Suprapubic skin (tissue), 4 donors: Measurements from ENCODE around the gene FBXO3.

ENCODE experiments used
- CTCF ChIP-seq, 2 donors: fragments of 200-600 bp in 1 of 2; fragments of 450-650 bp in 1 of 2; sonication (generic) in 1 of 2; IDR thresholded peaks; one replicate each; pipeline ENCODE4 v1.5.1; 2016 to 2019; ENCODE audit warnings: antibody characterized with exemption in 2 of 2, mild to moderate bottlenecking in 1 of 2, moderate library complexity in 1 of 2
- POLR2A ChIP-seq, 2 donors: fragments of 450-650 bp; IDR thresholded peaks; one replicate each; pipeline ENCODE4 v1.6.1; 2017; ENCODE audit warnings: antibody characterized with exemption in 2 of 2, mild to moderate bottlenecking in 2 of 2, moderate library complexity in 2 of 2
- POLR2AphosphoS5 ChIP-seq, 3 donors: sonication (generic); formaldehyde crosslinking; IDR thresholded peaks; one replicate each; pipeline ENCODE4 v1.6.1; 2017; ENCODE audit warnings: antibody characterized with exemption in 3 of 3

- TF ChIP-seq CTCF (IDR thresholded peaks at IDR 0.05) (no peak), POLR2A (IDR thresholded peaks at IDR 0.05) (no peak), POLR2AphosphoS5 (IDR thresholded peaks at IDR 0.05) (no peak)
Observed at GRCh38 chr11:33698921-33699320, 75.4 kb downstream of the FBXO3 start.
